WTC11 (cell line): ENCODE results near the gene SORCS2. TPM values are rescaled to one million over a fixed set of nuclear protein-coding genes. Genes with fewer than 3 reads are reported as not detected.

ENCODE experiments used
- ATAC-seq: fragments of 200-7000 bp; cut with Tn5 transposase; 2 replicates; pipeline ENCODE4 v1.10.0; 2021; ENCODE audit warnings: mild to moderate bottlenecking, moderate library complexity
- CTCF ChIA-PET: fragments of 300-600 bp; sonication (Branson Sonifier 250); formaldehyde crosslinking; loops from one replicate; lab custom pipeline; 2021; ENCODE audit warnings: antibody characterized with exemption; lab: Charles Lee
- POLR2A ChIA-PET: fragments of 350-600 bp; sonication (Branson Sonifier 250); formaldehyde crosslinking; loops from one replicate; lab custom pipeline; 2021; ENCODE audit warnings: antibody characterized with exemption; lab: Charles Lee
- DNase-seq: peaks from one replicate; pipeline ENCODE4 v3.0.0; 2021; ENCODE audit warnings: low spot score
- H3K27ac Mint-ChIP-seq: 2 replicates; pipeline ENCODE4 v1.8.0; 2021; ENCODE audit warnings: mixed read lengths
- H3K27me3 Mint-ChIP-seq: 2 replicates; pipeline ENCODE4 v1.8.0; 2021; ENCODE audit warnings: low read depth, mild to moderate bottlenecking, moderate library complexity, mixed read lengths
- H3K36me3 Mint-ChIP-seq: 2 replicates; pipeline ENCODE4 v1.8.0; 2021; ENCODE audit warnings: mixed read lengths
- H3K4me1 Mint-ChIP-seq: 2 replicates; pipeline ENCODE4 v1.8.0; 2022; ENCODE audit warnings: mixed read lengths
- H3K4me3 Mint-ChIP-seq: 2 replicates; pipeline ENCODE4 v1.8.0; 2021; ENCODE audit warnings: mild to moderate bottlenecking, moderate library complexity, mixed read lengths
- H3K9me3 Mint-ChIP-seq: 2 replicates; pipeline ENCODE4 v1.8.0; 2021; ENCODE audit warnings: mixed read lengths
- ATF1 ChIP-seq: sonication (generic); formaldehyde crosslinking; IDR thresholded peaks from 2 replicates; pipeline ENCODE4 v1.8.1; 2023; ENCODE audit warnings: mild to moderate bottlenecking, moderate library complexity, missing genetic modification reagents
- CDX4 ChIP-seq: fragments of 250-450 bp; sonication (Bioruptor Pico); IDR thresholded peaks from 2 replicates; pipeline ENCODE4 v1.9.0; 2021; ENCODE audit warnings: moderate library complexity, mild to moderate bottlenecking, inconsistent platforms, borderline replicate concordance
- CREM ChIP-seq: sonication (generic); formaldehyde crosslinking; IDR thresholded peaks from 2 replicates; pipeline ENCODE4 v1.8.1; 2022; ENCODE audit warnings: mild to moderate bottlenecking, missing genetic modification reagents, moderate library complexity
- FOXP4 ChIP-seq: sonication (generic); formaldehyde crosslinking; IDR thresholded peaks from 2 replicates; pipeline ENCODE4 v1.8.0; 2022; ENCODE audit warnings: mild to moderate bottlenecking, missing genetic modification reagents
- GTF2I ChIP-seq: fragments of 250-450 bp; sonication (Bioruptor Pico); conservative IDR thresholded peaks from 2 replicates; pipeline ENCODE4 v1.4.0; 2021; ENCODE audit warnings: mild to moderate bottlenecking
- IRF2 ChIP-seq: sonication (generic); formaldehyde crosslinking; IDR thresholded peaks from 2 replicates; pipeline ENCODE4 v1.8.0; 2022; ENCODE audit warnings: low read depth, missing genetic modification reagents, borderline replicate concordance
- MAX ChIP-seq: sonication (generic); formaldehyde crosslinking; IDR thresholded peaks from 2 replicates; pipeline ENCODE4 v1.8.0; 2022; ENCODE audit warnings: mild to moderate bottlenecking, missing genetic modification reagents
- MXD4 ChIP-seq: fragments of 250-450 bp; sonication (Bioruptor Pico); IDR thresholded peaks from 2 replicates; pipeline ENCODE4 v1.8.0; 2021; ENCODE audit warnings: mild to moderate bottlenecking, moderate library complexity, borderline replicate concordance
- NFYB ChIP-seq: sonication (generic); formaldehyde crosslinking; conservative IDR thresholded peaks from 2 replicates; pipeline ENCODE4 v1.8.0; 2022; ENCODE audit warnings: low read depth, missing genetic modification reagents
- PRRX2 ChIP-seq: fragments of 250-450 bp; sonication (Bioruptor Pico); IDR thresholded peaks from 2 replicates; pipeline ENCODE4 v1.8.0; 2021; ENCODE audit warnings: mild to moderate bottlenecking
- SMAD3 ChIP-seq: sonication (generic); formaldehyde crosslinking; IDR thresholded peaks from 2 replicates; pipeline ENCODE4 v1.8.0; 2022; ENCODE audit warnings: missing genetic modification reagents, mild to moderate bottlenecking, borderline replicate concordance
- SMAD4 ChIP-seq: sonication (generic); formaldehyde crosslinking; IDR thresholded peaks from 2 replicates; pipeline ENCODE4 v1.8.0; 2022; ENCODE audit warnings: mild to moderate bottlenecking, missing genetic modification reagents
- TEAD4 ChIP-seq: sonication (generic); formaldehyde crosslinking; IDR thresholded peaks from 2 replicates; pipeline ENCODE4 v1.8.0; 2022; ENCODE audit warnings: mild to moderate bottlenecking, missing genetic modification reagents
- ZBTB21 ChIP-seq: sonication (generic); formaldehyde crosslinking; IDR thresholded peaks from 2 replicates; pipeline ENCODE4 v1.8.1; 2023; ENCODE audit warnings: mild to moderate bottlenecking, missing genetic modification reagents, borderline replicate concordance
- ZNF232 ChIP-seq: sonication (generic); formaldehyde crosslinking; IDR thresholded peaks from 2 replicates; pipeline ENCODE4 v1.8.0; 2022; ENCODE audit warnings: mild to moderate bottlenecking, missing genetic modification reagents
- ZNF416 ChIP-seq: fragments of 250-450 bp; sonication (Bioruptor Pico); IDR thresholded peaks from 2 replicates; pipeline ENCODE4 v1.9.0; 2021; ENCODE audit warnings: mild to moderate bottlenecking, inconsistent platforms
- ZNF512 ChIP-seq: sonication (generic); formaldehyde crosslinking; IDR thresholded peaks from 2 replicates; pipeline ENCODE4 v1.8.1; 2022; ENCODE audit warnings: missing genetic modification reagents, borderline replicate concordance
- ZNF532 ChIP-seq: fragments of 250-450 bp; sonication (Bioruptor Pico); IDR thresholded peaks from 2 replicates; pipeline ENCODE4 v1.9.0; 2021; ENCODE audit warnings: mild to moderate bottlenecking, borderline replicate concordance
- total RNA-seq: library from RNA; stranded (reverse); gene quantifications from 3 replicates; pipeline ENCODE4 v1.2.3, GENCODE V29; 2021
- TF ChIP-seq, protein P1 (sequence below): sonication (generic); formaldehyde crosslinking; IDR thresholded peaks from 2 replicates; pipeline ENCODE4 v1.8.1; 2023; ENCODE audit warnings: mild to moderate bottlenecking, missing genetic modification reagents
- TF ChIP-seq, protein P2 (sequence below): sonication (generic); formaldehyde crosslinking; IDR thresholded peaks from 2 replicates; pipeline ENCODE4 v1.8.1; 2022; ENCODE audit warnings: low read depth, missing genetic modification reagents, borderline replicate concordance

Gene SORCS2
- total RNA-seq, 1 experiment from 2014 or later = 6.6 TPM

GRCh38 chr4:7607156-7607910, 415.0 kb downstream of the SORCS2 start:
- POLR2A ChIA-PET = no interaction called here

DNA sequence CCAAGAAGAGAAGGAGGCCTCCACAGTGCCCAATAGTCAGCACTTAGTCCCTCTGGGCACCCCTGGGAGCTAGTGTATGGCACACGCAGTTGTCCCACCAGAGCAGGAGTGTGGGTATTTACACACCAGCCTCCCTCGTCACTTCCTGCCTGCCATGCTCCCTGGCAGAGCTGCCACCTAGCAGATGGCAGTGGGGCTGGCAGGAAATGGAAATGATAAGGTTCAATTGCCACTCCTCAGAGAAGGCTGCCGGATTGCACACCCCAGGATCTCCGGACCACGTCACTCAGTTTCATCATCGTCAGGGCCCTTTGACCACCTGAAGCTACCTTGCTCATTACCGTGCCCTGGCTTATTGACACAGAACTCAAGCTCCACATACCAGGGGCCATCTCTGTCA, 415.7 kb downstream of the SORCS2 start:
- Mint-ChIP-seq H3K4me3 (no peak overlapping the region), H3K27ac (no peak overlapping the region), H3K36me3 (peaks cover 13% of the 10 kb centered on the region), H3K27me3 (peaks cover 3% of the 10 kb centered on the region; the same call in 1 of the 2 replicates), H3K4me1 (no peaks in the 10 kb centered on the region), H3K9me3 (peaks cover 21% of the 10 kb centered on the region)
- ChIA-PET CTCF (no interaction called here), POLR2A (no interaction called here)
- TF ChIP-seq SMAD4 (CRISPR knock-in tag) (no peak), ZBTB21 (CRISPR knock-in tag) (no peak), ZNF416 (no peak), CREM (CRISPR knock-in tag) (no peak), GTF2I (CRISPR knock-in tag) (no peak), SMAD3 (no peak), FOXP4 (no peak), MXD4 (CRISPR knock-in tag) (no peak), TEAD4 (CRISPR knock-in tag) (no peak), ZNF232 (CRISPR knock-in tag) (no peak), CDX4 (CRISPR knock-in tag) (no peak), IRF2 (CRISPR knock-in tag) (no peak), ATF1 (CRISPR knock-in tag) (no peak), MAX (CRISPR knock-in tag) (no peak), NFYB (CRISPR knock-in tag) (no peak), ZNF532 (CRISPR knock-in tag) (no peak)
- TF ChIP-seq, protein P1, sequence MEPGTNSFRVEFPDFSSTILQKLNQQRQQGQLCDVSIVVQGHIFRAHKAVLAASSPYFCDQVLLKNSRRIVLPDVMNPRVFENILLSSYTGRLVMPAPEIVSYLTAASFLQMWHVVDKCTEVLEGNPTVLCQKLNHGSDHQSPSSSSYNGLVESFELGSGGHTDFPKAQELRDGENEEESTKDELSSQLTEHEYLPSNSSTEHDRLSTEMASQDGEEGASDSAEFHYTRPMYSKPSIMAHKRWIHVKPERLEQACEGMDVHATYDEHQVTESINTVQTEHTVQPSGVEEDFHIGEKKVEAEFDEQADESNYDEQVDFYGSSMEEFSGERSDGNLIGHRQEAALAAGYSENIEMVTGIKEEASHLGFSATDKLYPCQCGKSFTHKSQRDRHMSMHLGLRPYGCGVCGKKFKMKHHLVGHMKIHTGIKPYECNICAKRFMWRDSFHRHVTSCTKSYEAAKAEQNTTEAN = no peak
- TF ChIP-seq, protein P2, sequence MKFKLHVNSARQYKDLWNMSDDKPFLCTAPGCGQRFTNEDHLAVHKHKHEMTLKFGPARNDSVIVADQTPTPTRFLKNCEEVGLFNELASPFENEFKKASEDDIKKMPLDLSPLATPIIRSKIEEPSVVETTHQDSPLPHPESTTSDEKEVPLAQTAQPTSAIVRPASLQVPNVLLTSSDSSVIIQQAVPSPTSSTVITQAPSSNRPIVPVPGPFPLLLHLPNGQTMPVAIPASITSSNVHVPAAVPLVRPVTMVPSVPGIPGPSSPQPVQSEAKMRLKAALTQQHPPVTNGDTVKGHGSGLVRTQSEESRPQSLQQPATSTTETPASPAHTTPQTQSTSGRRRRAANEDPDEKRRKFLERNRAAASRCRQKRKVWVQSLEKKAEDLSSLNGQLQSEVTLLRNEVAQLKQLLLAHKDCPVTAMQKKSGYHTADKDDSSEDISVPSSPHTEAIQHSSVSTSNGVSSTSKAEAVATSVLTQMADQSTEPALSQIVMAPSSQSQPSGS (CRISPR knock-in tag) = no peak
- ATAC-seq = no peak
- DNase-seq = no peak

More at GRCh38 chr4:7607156-7607910, 415.0 kb downstream of the SORCS2 start:
- H3K27me3 Mint-ChIP-seq = peaks cover 3% of the 10 kb centered on the region; the same call in 1 of the 2 replicates
- CTCF ChIA-PET = no interaction called here
- TF ChIP-seq PRRX2 (CRISPR knock-in tag) (no peak), ZNF512 (CRISPR knock-in tag) (no peak), CREM (CRISPR knock-in tag) (no peak)
- TF ChIP-seq, all 79 proteins: peak for 0
- peaks cover 21% of the 10 kb centered on the region for H3K9me3 Mint-ChIP-seq
- DNase-seq (no peak), ATAC-seq (no peak)
- H3K4me1 Mint-ChIP-seq = no peaks in the 10 kb centered on the region
- H3K36me3 Mint-ChIP-seq = peaks cover 17% of the 10 kb centered on the region
- H3K4me3 Mint-ChIP-seq = no peak overlapping the region
- H3K27ac Mint-ChIP-seq = no peak overlapping the region
